GM12878 (cell line): ENCODE data around the gene DNAJC11. TPM values are rescaled to one million over a fixed set of nuclear protein-coding genes. Genes with fewer than 3 reads are reported as not detected.

ENCODE experiments used
- ATAC-seq: fragments of 200-7000 bp; cut with Tn5 transposase; 3 replicates; pipeline ENCODE4 v1.9.1; 2020; ENCODE audit warnings: mild to moderate bottlenecking, moderate library complexity
- BruUV-seq: library from RNA; stranded (reverse); fragments of 400-500 nt; replicated peaks from 2 replicates; lab custom pipeline; 2021; lab: Mats Ljungman, UMichigan
- CTCF ChIA-PET: fragments of 300-600 bp; sonication (Branson Sonifier 250); formaldehyde crosslinking; extraction: SDS; loops from one replicate; lab custom pipeline; 2021; ENCODE audit warnings: inconsistent platforms; lab: Yijun Ruan, JAX
- POLR2A ChIA-PET: fragments of 350-600 bp; formaldehyde crosslinking; extraction: SDS; loops from one replicate; lab custom pipeline; 2021; ENCODE audit warnings: inconsistent platforms; lab: Charles Lee
- RAD21 ChIA-PET: fragments of 300-600 bp; sonication (Branson Sonifier 250); formaldehyde crosslinking; loops from one replicate; lab custom pipeline; 2023; ENCODE audit warnings: antibody characterized with exemption; ENCODE audit not compliant: unreplicated experiment; lab: Charles Lee
- SMC1A ChIA-PET: fragments of 300-600 bp; sonication (Branson Sonifier 250); formaldehyde crosslinking; loops from one replicate; lab custom pipeline; 2023; ENCODE audit not compliant: unreplicated experiment, uncharacterized antibody; lab: Charles Lee
- DNase-seq: peaks from one replicate; pipeline ENCODE4 v3.0.0-alpha.2; 2011; ENCODE audit warnings: low read depth, low spot score
- FAIRE-seq: peaks from 3 replicates; lab custom pipeline; 2011; peaks lifted over from hg19 to GRCh38; lab: Jason Lieb, UNC
- H2AFZ ChIP-seq: 2 replicates; pipeline ENCODE4 v1.6.0; 2011; ENCODE audit warnings: low read depth, low read length, control low read depth; ENCODE audit not compliant: control insufficient read depth
- H3K27ac ChIP-seq: 2 replicates; pipeline ENCODE4 v1.5.1; 2011; ENCODE audit warnings: control low read depth; ENCODE audit not compliant: control insufficient read depth, insufficient read depth
- H3K27me3 ChIP-seq, 2 experiments: replicated peaks in 1 of 2; 2 replicates each; pipeline versions ENCODE4 v1.6.0 to v1.6.1; 2011; ENCODE audit warnings: low read length in 1 of 2; ENCODE audit not compliant: control insufficient read depth in 2 of 2, insufficient read depth in 2 of 2
- H3K36me3 ChIP-seq, 2 experiments: 2 replicates each; pipeline ENCODE4 v1.5.1; 2011; ENCODE audit warnings: low read length in 1 of 2; ENCODE audit not compliant: control insufficient read depth in 2 of 2, insufficient read depth in 2 of 2
- H3K4me1 ChIP-seq: 2 replicates; pipeline ENCODE4 v1.6.1; 2011; ENCODE audit warnings: mild to moderate bottlenecking, low read length, moderate library complexity, mixed read lengths; ENCODE audit not compliant: control insufficient read depth, insufficient read depth
- H3K4me2 ChIP-seq: 2 replicates; pipeline ENCODE4 v1.6.0; 2011; ENCODE audit warnings: control low read depth; ENCODE audit not compliant: control insufficient read depth, insufficient read depth
- H3K4me3 ChIP-seq: fragments of 200-600 bp; sonication (generic); 2 replicates; pipeline ENCODE4 v1.5.1; 2016
- H3K79me2 ChIP-seq: 2 replicates; pipeline ENCODE4 v1.6.0; 2011; ENCODE audit warnings: low read length; ENCODE audit not compliant: control insufficient read depth, insufficient read depth
- H3K9ac ChIP-seq: 2 replicates; pipeline ENCODE4 v1.8.0; 2011; ENCODE audit warnings: low read length, control low read depth, mixed read lengths; ENCODE audit not compliant: control insufficient read depth, insufficient read depth
- H3K9me3 ChIP-seq: replicated peaks from 3 replicates; pipeline ENCODE4 v1.5.1; 2011; ENCODE audit warnings: mild to moderate bottlenecking, low read length; ENCODE audit not compliant: control insufficient read depth, insufficient read depth
- H4K20me1 ChIP-seq: 2 replicates; pipeline ENCODE4 v1.6.0; 2011; ENCODE audit not compliant: control insufficient read depth, insufficient read depth
- PML ChIP-seq: IDR thresholded peaks from 2 replicates; pipeline ENCODE4 v1.6.1; 2012; ENCODE audit warnings: low read length, inconsistent platforms
- POLR2A ChIP-seq: IDR thresholded peaks from 2 replicates; pipeline ENCODE4 v1.6.1; 2011; ENCODE audit warnings: low read depth, mild to moderate bottlenecking, low read length
- POLR2AphosphoS2 ChIP-seq: IDR thresholded peaks from 2 replicates; pipeline ENCODE4 v1.6.1; 2011; ENCODE audit warnings: low read depth, mild to moderate bottlenecking, low read length, improper control_type of control experiment, moderate library complexity
- POLR2AphosphoS5 ChIP-seq: IDR thresholded peaks from 2 replicates; pipeline ENCODE4 v1.6.1; 2011; ENCODE audit warnings: mild to moderate bottlenecking, low read length, inconsistent platforms
- RAD51 ChIP-seq: fragments of 450-650 bp; IDR thresholded peaks from 2 replicates; pipeline ENCODE4 v1.6.1; 2016; ENCODE audit warnings: moderate library complexity, mild to moderate bottlenecking, inconsistent platforms
- WGBS: methylation state at CpG from one replicate; pipeline ENCODE4 v1.1.6; 2016; ENCODE audit warnings: low lambda C conversion rate; ENCODE audit not compliant: insufficient replicate concordance, insufficient coverage; ENCODE audit errors: missing lambda C conversion rate; 5-methylcytosine and 5-hydroxymethylcytosine counted together
- in situ Hi-C: fragments of 300-500 bp; cut with MboI; formaldehyde crosslinking; loops from 9 replicates; pipeline ENCODE4 v1.14.3; 2018; ENCODE audit warnings: mixed read lengths
- intact Hi-C: fragments of 100-400 bp; cut with micrococcal nuclease; formaldehyde crosslinking; loops from one replicate; pipeline ENCODE4 v1.14.2; 2022; ENCODE audit not compliant: unreplicated experiment
- polyA plus RNA-seq, 11 experiments: library from polyadenylated mRNA; depleted of rRNA in 4 of 11; unstranded in 6 of 11; stranded (reverse) in 5 of 11; fragments of >200 nt; fragmentation: Nextera tagmentation in 4 of 11; fragmentation: Illumina TruSeq in 1 of 11; extraction: Ambion mirVana in 4 of 11; extraction: Trizol in 1 of 11; gene quantifications; 1 replicate in 1 of 11; 2 replicates in 10 of 11; pipeline versions ENCODE4 v1.2.1 to v1.2.3, GENCODE V29; 2011 to 2016; ENCODE audit warnings: inconsistent platforms in 2 of 11, missing spikeins in 2 of 11, low read depth in 1 of 11
- total RNA-seq, 4 experiments: library from RNA; depleted of rRNA in 3 of 4; stranded (reverse); fragments of >200 nt in 3 of 4; fragmentation: Illumina TruSeq in 1 of 4; extraction: Trizol in 1 of 4; gene quantifications; 2 replicates each; pipeline versions ENCODE4 v1.2.1 to v1.2.3, GENCODE V29; 2013 to 2021
- TF ChIP-seq, protein P1 (sequence below): fragments of 450-650 bp; formaldehyde crosslinking; IDR thresholded peaks from 2 replicates; pipeline ENCODE4 v1.5.0; 2022; ENCODE audit warnings: mild to moderate bottlenecking, missing genetic modification characterization
- TF ChIP-seq, protein P2 (sequence below), 3 experiments: IDR thresholded peaks in 2 of 3; conservative IDR thresholded peaks in 1 of 3; 2 replicates each; pipeline ENCODE4 v1.5.1; 2011; ENCODE audit warnings: low read depth in 3 of 3, low read length in 3 of 3, mild to moderate bottlenecking in 3 of 3, control low read depth in 2 of 3, moderate library complexity in 2 of 3, inconsistent platforms in 1 of 3, mixed read lengths in 1 of 3; ENCODE audit not compliant: control insufficient read depth in 2 of 3, insufficient read depth in 1 of 3; ENCODE audit errors: extremely low read depth in 1 of 3

DNAJC11 gene
- total and polyA plus RNA-seq, 10 of the 15 experiments (the other 5 are each of a cell fraction or from before 2014, with no cell fraction given): 5.0 to 58.8 (median 39.5) TPM

DNA sequence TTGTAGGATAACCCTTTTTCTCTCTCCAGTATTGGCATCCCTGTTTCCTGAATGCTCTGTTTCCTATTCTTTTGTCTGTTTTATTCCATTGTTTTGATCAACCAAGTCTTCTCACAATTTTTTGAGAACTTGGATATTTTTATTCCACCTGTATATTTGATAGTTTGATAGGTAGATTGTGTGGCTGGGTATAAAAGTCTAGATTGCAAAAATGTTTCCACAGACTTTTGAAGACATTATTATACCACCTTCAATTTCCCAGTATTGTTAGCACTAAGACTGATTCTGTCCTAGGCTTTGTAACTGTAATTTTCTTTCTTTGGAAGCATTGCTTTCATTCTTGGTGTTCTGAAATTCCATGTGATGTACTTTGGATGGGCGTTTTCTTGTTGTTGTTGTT lies 9.6 kb upstream of the DNAJC11 start:
- FAIRE-seq: no peak
- WGBS: 0% methylated on average over 1 of the region's 1 CpG
- RAD21 ChIA-PET: no interaction called here

More for the DNA sequence above, 9.6 kb upstream of the DNAJC11 start:
- Histone ChIP-seq H3K27ac (no peak overlapping the region), H3K27me3 (no peaks in the 10 kb centered on the region), H3K4me1 (no peaks in the 10 kb centered on the region), H3K4me3 (no peak overlapping the region), H3K79me2 (no peaks in the 10 kb centered on the region), H3K9ac (no peak overlapping the region), H3K4me2 (no peak overlapping the region), H2AFZ (no peak overlapping the region), H3K9me3 (peaks cover 2% of the 10 kb centered on the region; the same call in 1 of the 3 replicates)
- intact Hi-C loops: no loop called here
- in situ Hi-C loops: no loop called here
- ChIA-PET CTCF (no interaction called here), POLR2A (no interaction called here)
- ATAC-seq (no peak), DNase-seq (no peak)
- TF ChIP-seq, protein P1, sequence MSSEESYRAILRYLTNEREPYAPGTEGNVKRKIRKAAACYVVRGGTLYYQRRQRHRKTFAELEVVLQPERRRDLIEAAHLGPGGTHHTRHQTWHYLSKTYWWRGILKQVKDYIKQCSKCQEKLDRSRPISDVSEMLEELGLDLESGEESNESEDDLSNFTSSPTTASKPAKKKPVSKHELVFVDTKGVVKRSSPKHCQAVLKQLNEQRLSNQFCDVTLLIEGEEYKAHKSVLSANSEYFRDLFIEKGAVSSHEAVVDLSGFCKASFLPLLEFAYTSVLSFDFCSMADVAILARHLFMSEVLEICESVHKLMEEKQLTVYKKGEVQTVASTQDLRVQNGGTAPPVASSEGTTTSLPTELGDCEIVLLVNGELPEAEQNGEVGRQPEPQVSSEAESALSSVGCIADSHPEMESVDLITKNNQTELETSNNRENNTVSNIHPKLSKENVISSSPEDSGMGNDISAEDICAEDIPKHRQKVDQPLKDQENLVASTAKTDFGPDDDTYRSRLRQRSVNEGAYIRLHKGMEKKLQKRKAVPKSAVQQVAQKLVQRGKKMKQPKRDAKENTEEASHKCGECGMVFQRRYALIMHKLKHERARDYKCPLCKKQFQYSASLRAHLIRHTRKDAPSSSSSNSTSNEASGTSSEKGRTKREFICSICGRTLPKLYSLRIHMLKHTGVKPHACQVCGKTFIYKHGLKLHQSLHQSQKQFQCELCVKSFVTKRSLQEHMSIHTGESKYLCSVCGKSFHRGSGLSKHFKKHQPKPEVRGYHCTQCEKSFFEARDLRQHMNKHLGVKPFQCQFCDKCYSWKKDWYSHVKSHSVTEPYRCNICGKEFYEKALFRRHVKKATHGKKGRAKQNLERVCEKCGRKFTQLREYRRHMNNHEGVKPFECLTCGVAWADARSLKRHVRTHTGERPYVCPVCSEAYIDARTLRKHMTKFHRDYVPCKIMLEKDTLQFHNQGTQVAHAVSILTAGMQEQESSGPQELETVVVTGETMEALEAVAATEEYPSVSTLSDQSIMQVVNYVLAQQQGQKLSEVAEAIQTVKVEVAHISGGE (CRISPR knock-in tag): no peak
- TF ChIP-seq RAD51 (no peak), PML (no peak), POLR2A (no peak), POLR2AphosphoS2 (no peak), POLR2AphosphoS5 (no peak)
- TF ChIP-seq, protein P2, sequence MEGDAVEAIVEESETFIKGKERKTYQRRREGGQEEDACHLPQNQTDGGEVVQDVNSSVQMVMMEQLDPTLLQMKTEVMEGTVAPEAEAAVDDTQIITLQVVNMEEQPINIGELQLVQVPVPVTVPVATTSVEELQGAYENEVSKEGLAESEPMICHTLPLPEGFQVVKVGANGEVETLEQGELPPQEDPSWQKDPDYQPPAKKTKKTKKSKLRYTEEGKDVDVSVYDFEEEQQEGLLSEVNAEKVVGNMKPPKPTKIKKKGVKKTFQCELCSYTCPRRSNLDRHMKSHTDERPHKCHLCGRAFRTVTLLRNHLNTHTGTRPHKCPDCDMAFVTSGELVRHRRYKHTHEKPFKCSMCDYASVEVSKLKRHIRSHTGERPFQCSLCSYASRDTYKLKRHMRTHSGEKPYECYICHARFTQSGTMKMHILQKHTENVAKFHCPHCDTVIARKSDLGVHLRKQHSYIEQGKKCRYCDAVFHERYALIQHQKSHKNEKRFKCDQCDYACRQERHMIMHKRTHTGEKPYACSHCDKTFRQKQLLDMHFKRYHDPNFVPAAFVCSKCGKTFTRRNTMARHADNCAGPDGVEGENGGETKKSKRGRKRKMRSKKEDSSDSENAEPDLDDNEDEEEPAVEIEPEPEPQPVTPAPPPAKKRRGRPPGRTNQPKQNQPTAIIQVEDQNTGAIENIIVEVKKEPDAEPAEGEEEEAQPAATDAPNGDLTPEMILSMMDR (IDR thresholded peaks at IDR 0.05 in 2 of 3, conservative IDR thresholded peaks at IDR 0.05 in 1 of 3; ENCODE audit: control insufficient read depth in 2 of 3, extremely low read depth in 1 of 3, insufficient read depth in 1 of 3, low read depth in 3 of 3, low read length in 3 of 3): no peak
- TF ChIP-seq, all 136 proteins: peak for 0
- SMC1A ChIA-PET: no interaction called here
- no peaks in the 10 kb centered on the region for H3K36me3 ChIP-seq
- H4K20me1 ChIP-seq: no peaks in the 10 kb centered on the region
- BruUV-seq: no TSS peak
